ENCODE results near the gene HERPUD1.
"Not testable (repeated sequence)": the region's sequence is repeated elsewhere in the genome, so short reads cannot be mapped to it uniquely, and the experiment has no call there.

Gene HERPUD1

DNA sequence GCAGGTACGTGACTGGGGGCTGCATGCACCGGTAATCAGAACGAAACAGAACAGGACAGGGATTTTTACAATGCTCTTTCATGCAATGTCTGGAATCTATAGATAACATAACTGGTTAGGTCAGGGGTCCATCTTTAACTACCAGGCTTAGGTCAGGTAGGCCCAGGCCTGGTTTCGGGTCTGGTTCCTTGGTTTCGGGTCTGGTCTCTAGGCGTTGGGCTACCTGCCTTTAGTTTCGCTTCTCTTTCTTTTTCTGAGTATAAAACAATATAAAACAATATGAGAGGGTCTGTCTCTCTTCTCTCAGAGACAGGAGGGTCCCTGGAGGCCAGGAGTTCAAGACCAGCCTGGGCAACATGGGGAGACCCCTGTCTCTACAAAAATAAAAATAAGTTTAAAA lies 42.0 kb downstream of the HERPUD1 start:
- in situ Hi-C loops (cut with MboI; ENCODE audit: low pct_unique_long_range_greater_than_20kb, low sequenced_read_pairs); DNase-seq: not testable (repeated sequence)

DNA sequence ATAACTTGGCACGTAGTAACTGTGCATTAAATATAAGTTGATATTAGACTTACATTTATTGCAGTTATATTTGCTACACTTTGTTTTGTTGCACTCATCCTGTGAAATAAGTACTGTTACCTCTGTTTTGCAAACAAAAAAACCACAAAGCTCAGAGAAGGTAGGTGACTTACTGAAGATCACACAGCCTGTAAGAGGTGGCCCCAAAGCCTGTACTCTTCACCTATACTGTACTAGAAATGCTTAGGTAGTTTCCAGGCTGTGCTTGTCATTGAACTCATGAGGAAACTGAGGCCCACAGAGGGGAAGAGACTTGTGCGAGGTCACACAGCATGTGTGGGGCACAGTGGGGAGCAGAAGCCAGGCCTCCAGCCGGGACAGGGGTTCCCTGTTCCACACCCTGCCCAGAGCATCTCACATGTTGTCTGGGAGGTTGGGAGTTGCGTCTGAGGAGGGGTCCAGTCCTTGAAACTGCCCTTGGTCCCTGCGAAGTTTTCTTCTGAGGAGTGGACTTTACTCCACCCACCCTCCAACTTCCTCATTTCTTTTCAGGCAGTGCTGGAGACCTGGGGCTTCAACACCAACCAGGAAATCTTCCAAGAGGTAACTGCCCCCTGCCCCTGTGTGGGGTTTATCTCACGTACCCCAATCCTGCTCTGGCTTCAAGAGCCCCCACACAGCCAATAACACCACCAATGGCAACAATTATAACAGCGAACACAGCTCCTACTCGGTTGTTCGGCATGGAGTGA lies 42.8 kb downstream of the HERPUD1 start:
- peak; percentile 42 for DNase-seq
- in situ Hi-C loops (cut with MboI; ENCODE audit: low pct_unique_long_range_greater_than_20kb, low sequenced_read_pairs): no loop called here

DNA sequence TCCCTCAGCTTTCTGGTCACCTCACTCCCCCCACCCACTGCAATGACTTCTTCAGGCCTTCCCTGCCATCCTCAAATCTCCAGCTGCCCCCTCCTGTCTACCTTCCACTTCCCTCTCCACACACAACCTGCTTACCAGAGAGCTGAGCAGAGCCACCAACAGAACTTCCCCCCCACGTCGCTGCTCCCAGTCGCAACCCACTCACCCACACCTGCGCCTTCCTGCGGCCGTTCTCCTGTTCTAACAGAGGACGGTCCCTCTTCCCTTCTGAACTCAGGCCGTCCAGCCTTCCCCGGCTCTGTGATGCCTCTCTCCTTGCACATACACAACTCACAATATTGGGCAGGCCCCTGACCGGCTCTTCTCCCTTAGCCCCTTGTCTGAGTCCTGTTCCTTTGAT lies 43.8 kb downstream of the HERPUD1 start:
- in situ Hi-C loops (cut with MboI; ENCODE audit: low pct_unique_long_range_greater_than_20kb, low sequenced_read_pairs): no loop called here
- DNase-seq: no peak

DNA sequence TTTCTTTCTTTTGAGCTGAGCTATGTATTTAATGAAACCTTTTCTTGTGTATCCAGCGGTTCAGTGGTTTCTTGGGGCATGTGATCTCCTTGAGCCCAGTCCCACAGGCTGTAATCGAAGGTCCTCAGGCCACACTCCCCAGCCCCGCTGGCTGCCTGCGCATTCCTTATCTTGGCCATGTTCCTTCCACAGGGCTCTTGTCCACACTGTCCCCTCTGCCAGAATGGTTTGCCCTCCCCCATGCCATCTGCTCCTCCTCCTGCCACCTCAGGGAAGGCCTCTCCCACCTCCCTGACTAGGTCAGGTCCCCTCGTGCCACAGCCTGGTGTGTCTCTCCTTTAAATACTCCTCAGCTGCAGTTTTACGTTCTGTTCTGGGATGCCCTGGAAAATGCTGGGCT lies 45.3 kb downstream of the HERPUD1 start:
- in situ Hi-C loops (cut with MboI; ENCODE audit: low pct_unique_long_range_greater_than_20kb, low sequenced_read_pairs): no loop called here
- no peak for DNase-seq

DNA sequence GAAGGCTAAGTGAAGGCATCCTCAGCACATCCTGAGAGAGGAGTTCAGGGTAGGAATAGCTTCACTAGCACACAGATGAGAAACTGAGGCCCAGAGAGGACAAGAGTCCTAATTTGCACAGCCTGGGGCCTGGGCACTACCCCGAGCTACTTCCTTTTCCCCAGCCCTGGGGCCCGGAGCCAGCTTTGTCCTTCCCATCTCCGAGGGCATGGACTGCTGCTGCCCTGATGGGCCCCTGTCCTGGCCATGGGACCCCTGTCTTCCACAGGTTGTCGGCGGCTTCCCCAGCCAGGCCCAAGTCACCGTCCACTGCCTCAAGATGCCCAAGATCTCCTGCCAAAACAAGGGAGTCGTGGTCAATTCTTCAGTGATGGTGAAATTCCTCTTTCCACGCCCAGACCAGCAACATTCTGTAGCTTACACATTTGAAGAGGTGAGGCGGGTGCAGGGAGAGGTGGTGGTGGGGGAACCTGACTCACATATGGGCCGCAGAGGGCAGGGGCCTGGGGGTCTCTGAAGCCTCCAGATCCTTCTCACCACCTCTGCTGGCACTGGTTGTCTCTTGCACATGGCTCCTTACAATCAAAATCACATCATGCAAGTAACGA lies 46.0 kb downstream of the HERPUD1 start:
- DNase-seq: no peak
- in situ Hi-C loops (cut with MboI; ENCODE audit: low pct_unique_long_range_greater_than_20kb, low sequenced_read_pairs): no loop called here

DNA sequence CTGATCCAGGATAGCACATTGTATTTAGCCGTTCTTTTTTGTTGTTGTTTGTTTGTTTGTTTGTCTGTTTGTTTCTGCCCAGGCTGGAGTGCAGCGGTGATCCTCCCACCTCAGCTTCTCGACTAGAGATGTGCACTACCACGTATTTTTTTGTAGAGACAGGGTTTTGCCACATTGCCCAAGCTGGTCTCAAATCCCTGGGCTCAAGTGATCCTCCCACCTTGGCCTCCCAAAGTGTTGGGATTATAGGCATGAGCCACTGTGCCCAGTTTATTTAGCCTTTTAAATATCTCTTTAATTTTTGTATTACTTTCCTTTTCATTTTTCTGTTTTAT lies 48.2 kb downstream of the HERPUD1 start:
- in situ Hi-C loops (cut with MboI; ENCODE audit: low pct_unique_long_range_greater_than_20kb, low sequenced_read_pairs): no loop called here
- DNase-seq: no peak

DNA sequence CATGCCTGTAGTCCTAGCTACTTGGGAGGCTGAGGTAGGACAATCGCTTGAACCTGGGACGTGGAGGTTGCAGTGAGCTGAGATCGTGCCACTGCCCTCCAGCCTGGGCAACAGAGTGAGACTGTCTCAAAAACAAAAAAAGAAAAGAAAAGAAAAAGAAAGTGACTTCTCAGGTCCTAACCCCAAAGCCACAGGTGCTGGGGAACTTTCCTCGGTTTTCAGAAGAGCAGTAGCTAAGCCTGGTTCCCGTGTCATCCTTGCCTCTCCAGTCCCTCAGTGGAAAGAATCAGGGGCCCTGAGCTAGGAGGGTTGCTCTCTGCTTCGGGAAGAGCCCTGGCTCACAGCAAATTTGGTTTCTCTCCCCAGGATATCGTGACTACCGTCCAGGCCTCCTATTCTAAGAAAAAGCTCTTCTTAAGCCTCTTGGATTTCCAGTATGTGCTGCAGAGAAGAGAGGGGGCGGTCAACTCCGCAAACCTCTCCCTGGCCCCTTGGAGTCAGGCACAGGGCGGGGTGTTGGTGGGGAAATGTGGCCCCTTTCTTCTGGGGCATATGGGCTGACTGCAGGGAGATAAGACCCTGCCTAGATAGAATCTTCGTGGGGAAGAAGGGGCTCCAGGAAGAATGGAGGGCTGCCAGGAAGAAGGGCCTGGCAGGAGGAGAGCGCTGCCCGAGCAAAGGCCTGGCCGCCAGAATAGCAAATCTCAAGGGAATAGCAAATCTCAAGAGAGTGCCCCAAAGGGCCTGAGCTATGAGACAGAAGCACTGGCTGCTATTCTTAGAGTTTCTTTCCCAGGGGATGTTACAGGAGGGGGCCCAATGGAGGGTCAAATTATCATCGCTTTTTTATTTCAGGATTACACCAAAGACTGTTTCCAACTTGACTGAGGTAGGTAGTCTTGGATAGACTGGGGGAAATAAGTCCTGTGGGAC lies 49.1 kb downstream of the HERPUD1 start:
- DNase-seq: no peak
- in situ Hi-C loops (cut with MboI; ENCODE audit: low pct_unique_long_range_greater_than_20kb, low sequenced_read_pairs): no loop called here

DNA sequence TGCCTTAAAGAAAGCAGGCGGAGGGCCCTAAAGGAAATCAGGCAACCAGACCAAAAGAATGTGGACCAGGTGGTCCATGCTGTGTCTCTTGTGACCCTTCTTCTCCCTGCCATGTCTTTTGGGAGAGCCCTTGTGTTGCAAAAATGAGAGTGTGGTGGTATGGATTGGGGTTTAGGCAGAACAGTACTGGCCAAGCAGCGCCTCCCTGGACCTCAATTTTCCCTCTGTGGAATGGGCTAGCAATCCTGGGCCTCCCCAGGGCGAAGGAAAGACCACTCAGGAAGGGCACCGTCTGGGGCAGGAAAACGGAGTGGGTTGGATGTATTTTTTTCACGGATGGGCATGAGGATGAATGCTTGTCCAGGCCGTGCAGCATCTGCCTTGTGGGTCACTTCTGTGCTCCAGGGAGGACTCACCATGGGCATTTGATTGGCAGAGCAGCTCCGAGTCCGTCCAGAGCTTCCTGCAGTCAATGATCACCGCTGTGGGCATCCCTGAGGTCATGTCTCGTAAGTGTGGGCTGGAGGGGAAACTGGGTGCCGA lies 49.9 kb downstream of the HERPUD1 start:
- DNase-seq: no peak
- in situ Hi-C loops (cut with MboI; ENCODE audit: low pct_unique_long_range_greater_than_20kb, low sequenced_read_pairs): no loop called here

DNA sequence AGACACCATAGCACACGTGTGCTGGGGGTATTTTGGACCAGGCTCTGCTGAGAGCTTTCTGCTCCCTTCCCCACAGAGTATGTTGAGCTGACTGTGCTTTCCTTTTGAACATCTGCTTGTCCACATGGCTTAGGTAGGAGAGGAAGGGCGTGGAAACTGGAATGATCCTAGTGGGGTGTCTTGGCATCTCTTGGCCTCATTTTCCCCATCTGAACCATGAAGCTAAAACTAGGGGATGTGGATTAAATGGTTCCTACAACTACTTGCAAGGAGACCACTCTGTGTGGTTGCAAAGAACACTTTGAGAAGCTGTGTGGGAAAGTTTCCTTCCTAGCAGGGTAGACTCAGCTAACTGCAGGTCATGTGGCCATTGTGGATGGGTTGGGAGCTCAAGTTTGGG lies 50.8 kb downstream of the HERPUD1 start:
- no peak for DNase-seq
- in situ Hi-C loops (cut with MboI; ENCODE audit: low pct_unique_long_range_greater_than_20kb, low sequenced_read_pairs): no loop called here

DNA sequence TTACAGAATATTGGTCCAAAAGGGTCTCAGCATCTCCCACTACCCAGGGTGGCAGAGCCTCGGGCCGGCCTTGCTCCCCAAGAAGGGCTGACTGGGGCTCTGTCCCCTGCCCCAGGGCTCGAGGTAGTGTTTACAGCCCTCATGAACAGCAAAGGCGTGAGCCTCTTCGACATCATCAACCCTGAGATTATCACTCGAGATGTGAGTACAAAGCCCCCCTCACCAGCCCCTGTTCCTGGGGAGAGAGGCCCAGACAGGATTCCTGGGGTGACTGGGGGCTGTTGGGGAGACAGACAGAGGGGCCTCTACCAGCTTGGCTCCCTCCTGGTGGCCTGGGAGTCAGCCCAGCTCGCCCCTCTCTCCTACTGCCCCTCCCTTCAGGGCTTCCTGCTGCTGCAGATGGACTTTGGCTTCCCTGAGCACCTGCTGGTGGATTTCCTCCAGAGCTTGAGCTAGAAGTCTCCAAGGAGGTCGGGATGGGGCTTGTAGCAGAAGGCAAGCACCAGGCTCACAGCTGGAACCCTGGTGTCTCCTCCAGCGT lies 51.3 kb downstream of the HERPUD1 start:
- in situ Hi-C loops (cut with MboI; ENCODE audit: low pct_unique_long_range_greater_than_20kb, low sequenced_read_pairs): no loop called here

DNA sequence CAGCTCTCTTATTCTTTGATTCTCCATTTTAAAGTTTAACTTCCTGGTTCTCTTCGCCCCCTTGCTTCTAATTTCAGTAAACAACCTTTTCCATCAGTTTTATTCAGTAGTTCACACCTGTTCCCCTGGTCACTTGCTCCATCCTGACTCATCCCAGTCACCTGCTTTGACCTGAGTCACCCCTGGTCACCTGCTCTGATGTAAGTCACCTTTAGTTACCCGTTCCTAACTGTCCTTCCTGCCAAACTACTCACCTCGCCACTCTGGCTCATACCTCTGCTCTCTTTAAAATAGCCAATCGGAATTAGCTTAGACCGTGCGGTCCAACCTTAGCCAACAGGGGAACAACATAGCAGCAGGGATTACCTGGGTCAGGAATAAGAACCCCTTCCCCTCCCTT lies 52.7 kb downstream of the HERPUD1 start:
- in situ Hi-C loops (cut with MboI; ENCODE audit: low pct_unique_long_range_greater_than_20kb, low sequenced_read_pairs): no loop called here
- DNase-seq: no peak

More for the DNA sequence above, 51.3 kb downstream of the HERPUD1 start:
- DNase-seq: no peak

DNA sequence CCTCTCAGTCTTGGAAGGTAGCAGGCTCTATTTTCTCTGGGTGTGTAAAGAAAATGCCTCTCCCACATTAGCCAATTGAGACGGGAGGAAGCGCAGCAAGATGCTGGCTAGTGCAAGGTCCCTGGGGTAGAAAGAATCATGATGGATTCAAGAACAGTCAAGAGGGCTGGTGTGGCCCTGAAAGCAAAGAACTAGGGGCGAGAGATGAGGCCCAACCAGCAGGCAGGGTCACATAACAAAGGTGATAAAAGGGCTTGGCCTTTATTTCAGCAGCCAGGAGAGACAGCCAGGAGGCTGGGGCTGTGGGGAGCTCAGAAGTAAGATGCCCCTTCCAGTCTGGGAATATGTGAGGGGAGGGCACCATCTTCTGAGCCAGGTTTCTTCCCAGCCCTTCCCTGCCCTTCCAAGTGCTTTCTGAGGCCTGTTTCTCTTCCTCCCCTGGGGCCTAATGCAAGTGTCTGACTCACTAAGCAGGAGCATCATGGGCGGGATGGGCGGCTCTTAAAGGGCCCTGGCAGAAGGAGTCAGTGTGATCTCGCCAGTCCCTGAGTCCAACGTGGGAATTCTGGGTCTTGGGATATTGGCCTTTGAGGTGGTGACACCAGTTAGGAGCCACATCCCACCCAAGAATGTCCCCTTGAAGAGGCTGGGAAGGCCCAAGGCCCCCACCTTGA lies 53.5 kb downstream of the HERPUD1 start:
- in situ Hi-C loops (cut with MboI; ENCODE audit: low pct_unique_long_range_greater_than_20kb, low sequenced_read_pairs): no loop called here
- no peak for DNase-seq

DNA sequence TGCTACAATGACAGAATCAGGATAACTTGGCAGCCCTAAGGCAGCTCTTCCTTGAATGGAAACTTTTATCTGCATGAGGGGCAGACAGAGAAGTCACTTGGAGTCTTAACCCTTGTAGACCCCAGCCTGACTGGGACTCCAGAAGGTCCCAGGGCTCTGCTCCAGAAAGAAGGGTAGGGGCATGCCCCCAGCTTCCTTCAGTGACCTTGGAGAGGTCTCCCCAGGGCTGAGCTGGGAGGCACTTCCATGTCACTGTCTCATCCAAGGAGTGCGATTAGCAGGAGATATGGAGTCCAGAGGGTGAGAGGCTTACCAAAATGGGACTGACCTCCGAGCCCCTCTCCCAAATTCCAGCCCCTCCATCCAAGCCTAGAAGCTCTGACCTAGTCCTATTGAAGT lies 54.0 kb downstream of the HERPUD1 start:
- no peak for DNase-seq
- in situ Hi-C loops (cut with MboI; ENCODE audit: low pct_unique_long_range_greater_than_20kb, low sequenced_read_pairs): no loop called here

DNA sequence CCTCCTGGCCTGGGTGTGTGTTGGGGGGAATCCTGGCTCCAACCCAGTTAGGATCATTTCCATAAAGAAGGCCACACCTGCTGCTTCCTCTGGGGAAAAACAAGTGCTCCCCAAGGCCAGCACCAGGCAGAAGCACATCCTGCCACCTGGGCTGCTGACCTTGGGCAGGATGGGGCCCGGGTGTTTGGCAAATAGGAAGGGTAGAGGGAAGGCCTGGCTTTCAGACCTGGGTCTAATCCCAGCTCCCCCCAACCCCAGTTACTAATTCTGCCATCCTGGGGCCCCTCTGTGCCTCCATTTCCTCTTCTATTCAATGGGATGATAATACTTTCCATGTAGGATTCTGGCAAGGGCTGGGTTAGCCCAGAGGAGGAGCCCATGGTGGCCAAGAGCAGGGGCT lies 54.4 kb downstream of the HERPUD1 start:
- no peak for DNase-seq
- in situ Hi-C loops (cut with MboI; ENCODE audit: low pct_unique_long_range_greater_than_20kb, low sequenced_read_pairs): no loop called here

DNA sequence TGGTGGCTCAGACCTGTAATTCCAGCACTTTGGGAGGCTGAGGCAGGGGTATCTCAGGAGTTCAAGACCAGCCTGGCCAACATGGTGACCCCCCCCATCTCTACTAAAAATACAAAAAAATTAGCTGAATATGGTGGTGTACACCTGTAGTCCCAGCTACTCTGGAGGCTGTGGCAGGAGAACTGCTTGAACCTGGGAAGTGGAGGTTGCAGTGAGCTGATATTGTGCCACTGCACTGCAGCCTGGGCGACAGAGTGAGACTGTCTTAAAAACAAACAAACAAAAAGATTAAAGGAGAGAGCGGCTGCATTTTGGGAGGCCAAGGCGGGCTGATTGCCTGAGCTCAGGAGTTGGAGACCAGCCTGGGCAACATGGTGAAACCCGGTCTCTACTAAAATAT lies 55.0 kb downstream of the HERPUD1 start:
- DNase-seq; in situ Hi-C loops (cut with MboI; ENCODE audit: low pct_unique_long_range_greater_than_20kb, low sequenced_read_pairs): not testable (repeated sequence)

DNA sequence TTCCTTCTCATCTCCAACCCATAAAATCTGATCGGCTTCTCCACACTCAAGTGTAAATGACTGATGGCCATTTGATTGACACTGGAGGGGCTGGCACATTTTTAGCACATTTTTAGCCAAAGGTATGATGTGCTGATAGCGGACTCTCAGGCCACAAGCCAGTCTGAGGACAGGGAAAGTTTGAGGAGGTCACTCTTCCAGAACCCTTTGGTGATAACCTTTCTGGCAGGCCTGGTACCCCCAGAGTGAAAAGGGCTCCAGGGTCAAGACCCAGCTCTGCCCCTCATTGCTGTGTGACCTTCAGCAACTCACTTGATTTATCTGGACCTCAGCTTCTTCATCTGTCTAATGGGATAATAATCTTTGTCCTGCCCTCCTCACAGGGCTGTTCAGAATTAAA lies 55.8 kb downstream of the HERPUD1 start:
- no peak for DNase-seq
- in situ Hi-C loops (cut with MboI; ENCODE audit: low pct_unique_long_range_greater_than_20kb, low sequenced_read_pairs): no loop called here

DNA sequence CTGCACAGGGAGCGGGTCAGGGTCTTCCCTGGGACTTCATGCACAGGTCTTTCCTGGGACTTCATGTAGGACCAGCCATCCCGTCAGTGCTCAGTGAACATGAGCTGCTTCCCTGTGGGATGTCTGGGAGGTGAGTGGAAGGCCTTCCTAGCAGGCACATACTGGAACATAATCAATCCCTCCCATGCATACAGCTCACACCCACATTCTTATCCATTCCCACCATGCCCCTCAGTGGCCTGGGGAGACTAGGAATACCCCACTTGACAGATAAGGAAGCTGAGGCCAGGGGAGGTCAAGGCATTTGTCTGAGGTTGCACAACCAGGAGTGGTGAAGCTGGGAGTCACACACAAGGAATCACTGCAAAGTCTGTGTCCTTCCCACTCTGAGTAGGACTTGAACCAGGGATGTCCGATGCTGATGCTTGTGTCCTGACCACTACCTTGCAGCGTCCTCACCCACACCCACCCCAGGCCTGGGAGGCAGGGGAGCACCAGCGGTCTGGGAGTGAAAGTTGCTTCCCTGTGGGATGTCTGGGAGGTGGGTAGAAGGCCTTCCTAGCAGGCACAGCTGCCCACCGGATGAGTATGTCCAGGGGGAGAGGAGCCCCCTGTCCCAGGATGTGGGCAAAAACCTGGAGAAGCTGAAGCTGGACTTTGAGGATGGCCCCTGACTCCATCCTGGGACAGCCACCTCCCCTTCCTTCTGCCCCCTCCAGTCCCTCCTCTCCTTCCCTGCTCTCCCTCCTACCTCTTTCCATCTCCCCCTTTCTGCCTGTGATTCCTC lies 56.4 kb downstream of the HERPUD1 start:
- in situ Hi-C loops (cut with MboI; ENCODE audit: low pct_unique_long_range_greater_than_20kb, low sequenced_read_pairs): no loop called here
- DNase-seq: no peak
